NCI-H524 (cell line): ENCODE measurements around the gene PRICKLE2.

ENCODE experiments used
- DNase-seq, 2 experiments: peaks; one replicate each; lab custom pipeline; 2025; lab: John Stamatoyannopoulos, UW

Gene PRICKLE2

DNA sequence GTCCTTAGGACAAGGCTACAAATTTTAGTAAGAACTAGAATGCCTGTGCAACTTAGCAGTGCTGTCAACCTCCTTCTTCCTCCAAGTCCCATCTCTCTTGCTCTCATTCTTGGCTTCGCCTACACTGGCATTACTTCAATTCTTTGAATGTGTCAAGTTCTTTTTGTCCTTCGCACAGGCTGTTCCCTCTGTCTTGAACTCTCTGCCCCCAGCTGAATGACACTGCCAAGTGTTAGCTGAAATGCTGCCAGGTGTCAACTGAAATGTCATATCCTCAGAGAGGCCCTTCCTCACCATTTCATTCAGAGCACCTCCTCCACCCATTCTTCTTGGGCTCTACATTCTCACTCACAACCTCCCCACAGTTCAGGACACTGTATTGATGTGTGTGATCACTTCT, 153.1 kb downstream of the PRICKLE2 start:
- no peak for DNase-seq

DNA sequence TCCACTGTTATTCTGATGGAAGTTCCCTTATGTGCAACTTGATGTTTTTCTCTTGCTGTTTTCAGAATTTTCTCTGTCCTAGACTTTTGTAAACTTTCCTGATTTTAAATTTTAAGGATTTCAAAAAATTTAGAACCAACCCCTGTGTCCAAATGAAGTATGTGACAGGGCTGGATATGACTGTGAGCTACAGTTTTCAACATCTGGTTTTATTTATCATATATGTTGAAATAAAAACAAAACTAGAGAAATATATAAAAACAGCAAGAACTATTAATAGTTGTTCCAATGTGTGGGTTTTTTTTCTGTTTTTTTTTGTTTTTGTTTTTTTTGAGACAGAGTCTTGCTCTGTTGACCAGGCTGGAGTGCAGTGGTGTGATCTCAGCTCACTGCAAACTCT, 154.6 kb downstream of the PRICKLE2 start:
- no peak for DNase-seq

DNA sequence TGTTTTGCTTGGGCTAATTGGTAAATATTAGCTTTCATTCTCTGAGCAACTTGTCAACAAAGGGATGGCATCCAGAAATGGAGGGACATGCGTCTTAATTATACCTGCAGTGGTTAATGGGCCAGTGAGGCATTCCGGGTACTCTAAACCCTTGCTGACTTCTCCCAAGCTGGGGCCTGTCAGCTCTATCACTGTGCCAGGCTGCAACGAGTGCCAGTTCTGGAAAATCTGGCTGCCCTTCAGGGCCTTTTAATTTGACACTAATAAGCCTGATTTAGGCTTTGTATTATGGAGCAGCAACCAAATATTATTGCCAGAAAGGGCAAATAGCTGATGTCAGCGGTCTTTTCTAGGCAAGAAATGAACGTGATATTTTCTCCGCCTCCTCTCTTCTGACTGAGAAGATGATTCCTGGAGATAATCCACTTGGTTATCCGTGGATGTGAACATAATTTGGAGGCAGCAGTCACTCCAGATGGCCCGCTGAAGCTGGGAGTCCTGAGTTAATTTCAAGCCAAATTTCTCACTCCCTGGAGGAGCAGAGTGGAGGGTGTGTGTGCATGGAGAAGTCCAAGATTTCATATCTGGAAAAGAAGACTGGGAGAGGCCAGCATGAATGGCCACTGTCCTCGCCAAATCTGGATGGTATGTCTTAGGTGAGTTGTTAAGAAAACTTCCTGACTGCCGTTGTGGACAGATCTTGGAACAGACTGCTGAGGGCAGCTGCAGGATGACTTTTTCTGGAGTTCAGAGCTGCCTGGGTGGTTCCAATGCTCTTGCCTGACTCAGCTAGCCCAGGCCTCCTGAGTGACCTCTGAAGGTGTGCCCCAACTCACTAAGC, 157.5 kb downstream of the PRICKLE2 start:
- DNase-seq, result peak; percentile 45 to 78

DNA sequence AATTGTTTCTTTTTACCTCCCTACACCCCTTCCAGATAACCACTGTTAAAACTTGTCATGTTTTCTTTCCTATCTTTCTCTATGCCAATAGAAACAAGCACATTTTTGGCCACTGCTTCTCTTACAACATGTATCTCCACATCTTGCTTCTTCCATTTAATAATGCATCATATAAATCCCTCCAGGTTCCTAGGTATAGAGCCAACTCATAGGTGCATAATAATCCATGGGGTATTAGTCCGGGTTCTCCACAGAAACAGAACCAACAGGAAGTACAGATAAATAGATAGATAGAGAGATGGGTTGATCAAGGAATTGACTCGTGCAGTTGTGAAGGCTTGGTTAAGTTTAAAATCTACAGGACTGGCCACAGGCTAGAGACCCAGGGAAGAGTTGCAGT, 160.5 kb downstream of the PRICKLE2 start:
- no peak for DNase-seq

DNA sequence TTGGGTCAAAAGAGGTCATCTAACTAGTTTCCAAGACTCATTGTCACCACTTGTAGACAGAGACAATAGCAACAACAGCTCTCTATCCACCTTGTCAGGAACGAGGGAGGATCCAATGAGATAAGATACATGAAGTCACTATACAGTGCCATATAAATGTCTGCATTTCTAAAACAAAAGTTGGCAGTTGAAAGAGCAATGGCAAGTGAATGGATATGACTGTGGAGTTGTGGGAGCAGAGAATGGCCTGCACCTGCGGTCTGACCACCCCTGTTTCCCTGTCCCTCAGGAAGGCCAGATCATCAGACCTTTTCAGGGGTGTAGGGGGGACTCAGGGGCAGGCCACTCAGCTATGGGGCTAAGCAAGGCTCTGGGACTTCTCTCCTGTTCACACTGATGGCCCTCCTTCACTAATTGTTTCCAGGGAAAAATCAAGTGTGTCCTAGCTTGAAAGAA, 161.3 kb downstream of the PRICKLE2 start:
- no peak for DNase-seq

DNA sequence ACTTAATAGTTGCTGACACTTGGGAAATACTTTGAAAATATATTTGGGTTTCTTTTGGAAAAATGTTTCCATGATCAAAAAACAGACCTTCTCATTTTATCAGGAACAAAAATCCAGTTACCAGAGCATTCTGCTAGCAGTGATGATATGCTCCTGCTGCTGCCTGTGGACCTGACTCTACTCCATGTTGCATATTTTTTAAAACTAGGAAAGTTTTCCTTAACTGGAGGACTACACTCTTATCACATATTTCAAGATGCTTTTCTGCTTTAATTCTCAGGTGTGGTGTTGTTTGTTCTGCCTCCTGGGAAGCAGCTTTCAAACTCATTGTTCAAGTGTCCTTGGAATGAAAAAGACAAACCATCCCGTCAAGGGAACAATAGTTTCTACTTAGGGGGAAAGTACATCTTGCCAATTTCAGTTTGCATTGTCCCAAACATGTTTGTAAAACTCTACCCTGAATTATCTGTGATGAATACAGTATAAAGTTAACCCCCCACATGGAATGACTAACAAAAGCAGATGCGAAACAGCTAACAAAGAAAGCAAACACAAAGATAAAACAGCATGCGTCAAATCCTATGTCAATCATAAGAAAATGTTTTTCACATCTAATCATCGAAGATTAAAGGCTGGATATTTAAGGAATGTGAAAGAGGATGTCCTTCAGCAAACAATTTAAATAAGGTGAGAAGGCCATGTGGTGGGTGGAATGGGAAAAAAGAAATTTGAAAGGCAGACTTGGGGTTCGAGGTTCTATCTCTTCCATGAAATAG, 161.9 kb downstream of the PRICKLE2 start:
- DNase-seq, result no peak

DNA sequence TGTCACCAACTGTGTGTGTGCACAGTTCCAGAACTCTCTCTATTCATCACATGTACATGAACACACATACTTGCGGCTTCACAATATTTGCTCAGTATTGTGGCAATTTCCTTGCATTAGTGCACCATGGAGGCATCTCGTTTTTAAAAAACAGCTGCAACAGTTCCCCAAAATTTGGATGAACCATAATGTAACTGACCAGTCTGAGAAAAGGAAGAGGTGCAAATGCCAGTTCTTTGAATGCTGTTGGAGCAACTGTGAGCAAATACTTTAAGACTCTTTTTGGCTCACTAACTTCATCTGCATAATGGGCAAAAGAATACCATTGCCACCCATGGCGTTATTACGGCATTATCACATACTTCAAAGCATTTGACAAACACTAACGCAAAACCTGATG, 163.6 kb downstream of the PRICKLE2 start:
- no peak for DNase-seq

DNA sequence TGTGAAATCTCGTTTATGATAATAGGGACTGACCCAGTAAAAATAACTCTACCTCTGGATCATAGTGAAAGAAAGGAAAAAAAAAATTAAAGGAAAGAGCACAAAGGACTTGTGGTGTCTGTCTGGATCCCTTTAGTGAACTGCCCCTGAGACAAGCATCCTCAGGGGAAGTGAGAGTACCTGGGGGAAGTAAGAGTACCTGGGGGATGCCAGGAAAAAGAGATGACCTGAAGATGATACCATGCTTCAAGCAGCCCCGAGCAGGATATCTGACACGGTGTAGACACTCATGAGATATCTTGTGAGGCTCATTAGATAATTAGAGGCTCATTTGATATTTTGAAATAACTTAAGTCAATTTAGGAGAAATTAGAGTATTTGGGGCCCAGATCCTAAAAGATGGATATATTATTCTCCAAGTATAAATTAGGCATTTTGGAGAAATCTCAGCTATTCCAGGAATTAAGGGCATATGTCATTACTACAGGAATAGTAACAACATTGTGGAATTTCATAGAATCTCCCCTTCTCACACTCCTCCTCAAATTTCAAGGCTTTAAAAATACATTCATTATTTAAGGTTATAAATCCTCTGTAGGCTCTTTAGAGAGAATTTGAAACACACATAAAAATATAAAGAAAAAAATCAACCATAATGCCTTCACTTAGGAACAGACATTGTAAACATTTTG, 165.6 kb downstream of the PRICKLE2 start:
- no peak for DNase-seq

DNA sequence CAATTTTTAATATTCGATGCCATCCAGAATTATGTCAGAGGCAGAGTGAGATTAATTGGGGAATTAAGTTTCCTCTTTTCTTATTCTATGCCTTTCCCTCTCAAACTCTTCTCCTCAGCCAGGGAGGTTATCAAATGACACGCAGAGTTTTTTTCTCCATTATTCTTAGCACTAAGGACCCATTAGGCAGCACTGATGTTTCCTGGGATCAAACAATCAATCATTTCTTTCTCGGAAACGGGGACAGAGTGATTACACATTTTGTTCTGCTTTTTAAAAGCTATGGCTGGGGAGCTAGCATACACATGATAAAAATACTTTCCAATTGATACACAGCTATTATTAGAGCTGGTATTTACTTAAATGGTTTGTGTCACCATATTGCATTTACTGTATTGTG, 166.7 kb downstream of the PRICKLE2 start:
- no peak for DNase-seq

DNA sequence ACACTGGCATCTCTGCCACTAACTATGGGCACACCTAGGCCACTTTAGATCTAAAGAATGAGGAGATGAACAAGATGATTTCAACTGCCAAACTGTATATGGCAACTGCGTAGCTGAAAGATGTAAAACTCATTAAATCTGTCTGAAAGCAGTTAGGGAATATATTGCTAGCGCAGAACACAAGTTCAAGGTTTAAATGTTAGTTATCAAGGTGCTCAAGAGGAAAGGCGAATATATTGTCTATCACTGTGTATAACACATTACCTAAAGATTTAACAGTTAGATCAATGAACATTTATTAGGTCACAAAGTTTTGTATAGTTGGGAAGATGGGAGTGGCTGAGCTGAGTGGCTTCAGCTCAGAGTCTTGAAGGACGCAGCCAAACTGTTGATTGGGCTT, 168.0 kb downstream of the PRICKLE2 start:
- no peak for DNase-seq

DNA sequence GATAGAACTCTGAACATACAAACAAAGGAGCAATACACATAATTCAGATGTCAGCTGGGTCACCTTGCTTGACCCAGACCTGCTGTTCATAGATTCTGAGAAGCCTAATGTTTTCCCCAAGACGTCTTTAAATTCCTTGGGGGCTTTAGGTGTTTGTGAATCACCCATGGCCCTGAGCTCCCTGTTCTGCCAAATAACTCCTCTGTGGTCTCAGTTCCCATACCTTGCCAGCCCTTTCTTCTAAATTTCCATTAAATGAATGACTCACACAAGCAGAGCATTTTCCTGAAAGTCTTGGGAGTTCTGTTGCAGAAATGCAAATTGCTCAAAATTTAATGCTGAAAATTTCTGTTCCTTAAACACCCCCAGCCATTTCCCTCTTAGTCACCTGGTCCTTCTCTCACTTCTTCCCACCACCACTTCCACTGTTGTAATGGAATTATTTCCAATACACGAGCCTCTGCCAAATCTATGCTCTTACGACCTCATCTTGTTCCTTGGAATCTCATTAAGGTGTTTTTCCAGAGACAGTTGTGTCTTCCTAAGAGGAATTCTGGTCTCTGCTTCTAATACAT, 168.6 kb downstream of the PRICKLE2 start:
- DNase-seq, result no peak

DNA sequence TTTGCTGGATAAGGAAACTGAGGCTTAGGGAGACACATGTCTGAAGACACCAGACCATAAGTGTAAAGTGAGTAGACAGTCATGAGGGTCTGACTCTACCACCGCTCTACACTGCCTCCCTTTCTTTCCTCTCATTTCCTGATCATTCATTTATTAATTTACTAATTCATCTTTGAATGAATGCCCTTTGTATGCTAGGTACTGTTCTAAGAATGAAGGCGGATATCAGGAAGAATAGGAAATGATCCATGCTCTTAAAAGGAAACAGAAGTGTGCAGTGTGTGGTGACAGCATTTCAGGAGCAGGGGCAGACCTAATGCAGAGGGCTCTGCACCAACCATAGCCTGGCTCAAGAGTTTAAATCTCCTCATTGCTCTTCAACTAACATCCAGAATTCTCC, 170.2 kb downstream of the PRICKLE2 start:
- no peak for DNase-seq

DNA sequence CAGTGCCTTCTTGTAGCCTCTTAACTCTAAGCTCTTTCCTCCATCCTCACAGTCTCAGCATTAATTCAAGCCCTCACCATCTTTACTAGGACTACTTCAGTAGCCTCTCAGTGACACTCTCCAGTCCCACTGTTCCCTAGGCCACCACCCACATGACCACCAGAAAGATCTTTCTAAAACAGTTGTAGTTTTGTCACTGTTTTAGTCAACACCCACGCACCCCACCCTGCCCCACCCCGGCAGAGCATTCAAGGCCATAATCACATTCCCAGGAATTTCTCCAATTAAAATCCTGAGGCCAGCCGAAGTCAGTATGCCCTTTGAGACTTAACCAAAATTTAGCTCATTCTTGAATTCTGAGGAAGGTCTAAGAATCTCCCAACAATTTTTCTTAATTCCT, 170.8 kb downstream of the PRICKLE2 start:
- no peak for DNase-seq

DNA sequence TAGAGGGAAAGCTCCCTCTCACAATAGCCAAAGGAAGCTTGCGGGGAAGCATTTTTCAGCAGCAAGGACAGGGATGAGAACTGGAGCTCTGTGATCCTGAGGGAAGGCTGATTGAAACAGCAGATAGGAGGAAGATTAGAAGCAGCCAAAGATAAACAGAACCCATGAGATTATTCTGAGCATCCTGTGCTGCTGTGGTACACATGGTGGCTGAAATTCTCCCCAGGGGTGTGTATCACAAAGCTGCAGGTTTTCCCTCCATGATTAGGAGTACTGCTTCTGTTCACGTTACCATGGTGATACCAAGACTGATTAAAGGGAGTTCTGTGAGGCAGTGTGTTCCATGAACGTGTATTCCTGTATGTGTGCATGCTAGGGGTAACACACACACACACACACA, 171.7 kb downstream of the PRICKLE2 start:
- peak; percentile 2 to 33 for DNase-seq

DNA sequence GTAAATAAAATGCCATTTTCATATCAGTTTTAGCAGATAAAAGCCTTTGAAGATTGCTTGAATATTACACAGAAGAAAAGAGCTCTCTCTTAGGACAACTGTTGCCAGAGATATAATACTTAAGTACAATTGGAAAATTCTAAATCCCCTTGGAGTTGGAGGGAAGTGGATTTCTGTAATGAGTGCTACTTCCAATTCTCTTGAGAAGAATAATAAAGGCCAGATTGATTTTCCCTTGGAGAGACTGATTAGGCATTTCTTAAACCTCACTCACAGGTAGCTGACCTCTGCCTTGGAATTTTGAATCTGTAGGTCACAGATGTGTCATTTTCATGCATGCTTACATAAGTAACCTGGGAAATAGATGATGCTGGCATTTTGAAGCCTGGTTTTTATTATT, 172.1 kb downstream of the PRICKLE2 start:
- peak in 1 of 2 experiments; percentile 22 for DNase-seq

DNA sequence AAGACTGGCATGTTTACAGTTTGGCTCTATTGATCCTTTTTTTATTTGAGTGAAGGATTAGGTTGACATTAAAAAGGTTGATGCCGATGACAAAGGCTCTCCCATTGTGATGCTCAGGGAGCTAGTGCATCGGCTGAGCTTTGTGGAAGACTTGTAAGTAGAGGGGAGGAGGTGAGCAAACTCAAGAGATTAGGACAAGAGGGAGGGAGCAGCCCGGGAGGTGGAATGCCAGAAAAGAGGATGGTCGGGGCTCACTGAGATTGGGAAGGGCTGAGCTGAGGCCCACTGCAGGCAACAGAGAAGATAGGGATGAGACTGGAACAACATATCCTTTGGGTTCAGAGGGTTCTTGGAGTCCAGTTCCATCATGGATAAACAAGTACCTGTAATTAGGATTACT, 175.4 kb downstream of the PRICKLE2 start:
- no peak for DNase-seq

DNA sequence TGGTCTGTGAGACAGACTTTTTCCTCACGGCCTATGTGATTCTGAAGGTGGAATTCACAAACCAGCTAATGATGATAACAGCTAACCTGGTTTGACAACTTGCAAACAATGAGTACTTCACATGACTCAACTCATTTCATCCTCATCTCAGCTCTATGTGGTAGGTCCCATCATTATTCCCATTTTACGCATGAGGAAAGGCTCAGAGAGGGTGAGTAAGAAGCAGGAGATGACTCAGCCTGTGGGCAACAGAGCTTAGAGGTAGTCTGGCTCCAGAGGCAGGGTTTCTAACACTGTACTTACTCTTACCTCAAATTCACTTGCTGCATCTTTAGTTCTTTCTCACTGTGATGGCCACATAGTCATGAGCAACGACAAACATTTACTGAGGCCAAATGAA, 176.1 kb downstream of the PRICKLE2 start:
- no peak for DNase-seq

DNA sequence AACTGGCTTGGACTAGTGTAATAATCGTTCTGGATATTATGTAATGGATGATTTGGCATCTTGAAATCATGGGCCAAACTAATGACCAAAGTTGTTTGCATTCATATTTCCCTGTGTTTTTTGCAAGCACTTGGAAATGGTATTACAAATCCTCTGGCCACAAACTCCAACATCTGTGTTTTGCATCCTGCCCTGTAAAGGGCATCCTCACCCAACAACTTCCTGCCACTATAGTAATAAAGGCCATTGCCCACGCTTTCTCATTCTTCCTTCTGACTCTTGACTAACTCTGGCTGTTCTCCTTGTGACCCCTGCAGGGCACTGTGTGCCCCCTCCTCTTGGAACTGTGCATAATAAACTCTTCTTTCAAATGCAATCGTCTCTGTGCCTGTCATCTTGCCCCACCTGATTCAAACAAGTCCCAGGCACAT, 176.6 kb downstream of the PRICKLE2 start:
- DNase-seq, result no peak

DNA sequence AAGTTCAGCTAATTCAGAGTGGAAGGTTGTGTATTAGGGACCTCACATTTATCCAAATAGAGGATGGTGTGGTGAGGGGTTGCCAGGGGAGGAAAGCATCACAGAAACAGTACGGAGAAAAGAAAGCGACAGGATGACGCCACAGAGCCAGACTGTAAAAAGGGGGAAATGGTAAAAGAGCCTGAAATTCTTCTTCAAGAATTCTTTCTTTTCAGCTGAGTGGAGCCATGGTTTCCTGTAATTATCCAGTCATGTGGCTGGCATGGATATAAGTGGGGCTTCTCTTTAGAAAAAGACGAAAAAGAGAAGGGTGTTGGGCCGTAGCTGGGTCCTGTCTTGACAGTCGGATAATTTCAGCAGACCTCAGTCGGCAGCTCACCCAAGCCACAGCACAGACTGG, 177.5 kb downstream of the PRICKLE2 start:
- no peak for DNase-seq

DNA sequence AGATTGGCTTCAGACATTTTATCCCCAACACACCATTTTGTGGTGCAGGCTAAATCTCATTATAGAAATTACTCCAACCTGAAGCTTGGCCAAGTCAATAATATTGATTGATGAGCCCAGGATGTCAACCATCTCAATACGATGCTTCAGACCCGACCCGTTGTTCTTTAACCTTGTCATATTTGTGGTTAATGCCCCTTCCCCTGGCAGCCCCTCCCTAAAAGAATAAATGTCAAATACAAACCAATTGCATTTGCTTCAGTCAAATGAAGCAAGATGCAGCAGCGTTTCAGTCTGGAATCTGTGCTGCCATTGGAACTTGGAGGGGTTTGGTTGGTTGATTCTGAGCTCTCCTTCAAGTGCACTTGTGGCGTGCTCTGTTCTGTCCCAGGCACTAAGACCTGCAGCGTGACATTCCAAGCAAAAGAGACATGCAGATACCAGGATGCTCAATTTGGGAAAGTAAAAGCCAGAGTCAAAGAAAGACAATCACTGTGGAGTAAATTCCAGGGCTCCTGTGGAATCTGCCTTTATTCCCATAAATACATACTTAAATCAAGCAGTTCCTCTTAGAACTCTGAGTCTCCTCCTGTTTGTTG, 178.2 kb downstream of the PRICKLE2 start:
- no peak for DNase-seq

DNA sequence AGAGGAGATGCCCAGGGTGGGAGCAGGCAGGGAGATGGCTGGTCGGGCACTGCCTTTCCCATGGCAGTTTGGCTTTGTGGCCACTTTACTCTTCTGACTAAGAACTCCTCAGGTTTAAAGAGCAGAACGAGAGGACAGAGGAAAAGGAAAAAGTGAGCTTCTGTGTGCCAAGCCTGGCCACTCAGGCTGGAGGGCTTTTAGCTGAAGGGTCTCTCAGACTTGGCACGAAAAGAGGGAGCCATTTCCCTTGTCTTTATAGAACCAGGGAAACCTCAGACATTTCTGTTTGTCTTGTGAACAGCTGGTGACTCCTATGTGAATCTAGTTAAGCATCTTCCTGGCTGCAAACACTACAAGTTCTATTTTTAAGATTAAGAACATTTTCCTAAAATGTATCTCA, 178.7 kb downstream of the PRICKLE2 start:
- no peak for DNase-seq

DNA sequence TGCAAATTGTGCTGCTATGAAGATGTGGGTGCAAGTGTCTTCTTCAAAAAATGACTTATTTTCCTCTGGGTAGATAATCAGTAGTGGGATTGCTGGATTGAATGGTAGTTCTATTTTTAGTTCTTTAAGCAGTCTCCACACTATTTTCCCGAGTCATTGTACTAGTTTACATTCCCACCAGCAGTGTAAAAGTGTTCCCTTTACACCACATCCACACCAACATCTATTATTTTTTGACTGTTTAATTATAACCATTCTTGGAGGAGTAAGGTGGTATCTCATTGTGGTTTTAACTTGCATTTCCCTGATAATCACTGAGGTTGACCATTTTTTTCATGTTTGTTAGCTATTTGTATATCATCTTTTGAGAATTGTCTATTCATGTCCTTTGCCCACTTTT, 182.3 kb downstream of the PRICKLE2 start:
- DNase-seq, result no peak
